GM12872 (cell line): ENCODE results near the gene CNOT8.

Source experiments
- CTCF ChIP-seq: IDR thresholded peaks from 3 replicates; pipeline ENCODE4 v1.5.1; 2011; ENCODE audit warnings: low read depth, mild to moderate bottlenecking, low read length, moderate library complexity; ENCODE audit not compliant: insufficient read depth

The CNOT8 gene

GRCh38 chr5:154816891-154817492, 41.4 kb upstream of the CNOT8 start:
- no peak for TF ChIP-seq CTCF

- no peak for TF ChIP-seq CTCF
These were observed 40.6 kb upstream of the CNOT8 start for GRCh38 chr5:154817815-154818214.

- TF ChIP-seq CTCF = no peak
These were observed 39.8 kb upstream of the CNOT8 start for GRCh38 chr5:154818471-154819116.

GRCh38 chr5:154819546-154819945, 38.9 kb upstream of the CNOT8 start:
- TF ChIP-seq CTCF = no peak

GRCh38 chr5:154820383-154820782, 38.0 kb upstream of the CNOT8 start:
- no peak for TF ChIP-seq CTCF

- no peak for TF ChIP-seq CTCF
These were observed 34.8 kb upstream of the CNOT8 start for GRCh38 chr5:154823605-154824004.

- TF ChIP-seq CTCF = no peak
These were observed 34.4 kb upstream of the CNOT8 start for GRCh38 chr5:154824070-154824469.

GRCh38 chr5:154829181-154829588, 29.2 kb upstream of the CNOT8 start:
- TF ChIP-seq CTCF = no peak
